ENCODE data around the gene KCNC1.

KCNC1 gene

GRCh38 chr11:17788084-17788483 is 53.5 kb downstream of the KCNC1 start:
- DNase-seq (ENCODE audit: low read depth in 2 of 2), result no peak

DNA sequence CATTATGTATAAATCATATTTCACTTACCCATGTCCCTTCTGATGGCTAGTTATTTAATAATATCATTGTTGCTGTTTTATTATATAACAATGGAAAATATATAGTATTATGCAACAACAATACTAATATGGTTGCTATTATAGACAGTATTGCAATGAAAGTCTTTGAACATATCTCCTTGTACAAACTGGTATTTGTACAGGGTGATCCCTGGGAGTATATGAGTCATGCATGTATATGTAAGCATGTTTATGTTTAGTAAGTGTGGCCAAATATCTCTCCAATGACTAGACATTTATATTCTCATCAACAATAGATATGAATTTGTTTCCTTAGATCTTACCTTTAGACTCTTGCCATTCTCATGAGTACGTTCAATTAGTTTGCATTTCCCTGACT is 55.9 kb downstream of the KCNC1 start:
- DNase-seq (ENCODE audit: low read depth in 2 of 2), result no peak

- no peak for DNase-seq (ENCODE audit: low read depth in 2 of 2)
Observed at GRCh38 chr11:17791144-17791543, 56.6 kb downstream of the KCNC1 start.

DNA sequence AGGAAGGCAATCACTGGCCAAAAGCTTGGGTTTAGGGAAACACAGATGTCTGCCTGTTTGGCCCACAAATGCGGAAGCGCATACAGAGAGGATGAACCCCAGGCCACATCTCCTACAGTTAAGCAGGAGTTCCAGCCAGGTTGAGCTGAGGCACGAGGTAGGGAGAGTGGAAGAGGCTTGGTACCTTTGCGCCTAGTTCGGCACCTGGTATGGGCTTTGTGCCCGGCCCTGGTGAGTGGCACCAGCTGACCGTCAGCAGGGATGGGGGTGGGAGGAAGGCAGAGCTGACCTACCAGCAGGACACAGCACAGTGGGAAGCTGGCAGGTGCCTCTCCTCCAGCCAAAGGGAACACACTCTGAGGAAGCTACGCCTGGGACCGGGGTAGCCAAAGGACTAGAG is 57.6 kb downstream of the KCNC1 start:
- DNase-seq (ENCODE audit: low read depth in 2 of 2), result no peak

DNA sequence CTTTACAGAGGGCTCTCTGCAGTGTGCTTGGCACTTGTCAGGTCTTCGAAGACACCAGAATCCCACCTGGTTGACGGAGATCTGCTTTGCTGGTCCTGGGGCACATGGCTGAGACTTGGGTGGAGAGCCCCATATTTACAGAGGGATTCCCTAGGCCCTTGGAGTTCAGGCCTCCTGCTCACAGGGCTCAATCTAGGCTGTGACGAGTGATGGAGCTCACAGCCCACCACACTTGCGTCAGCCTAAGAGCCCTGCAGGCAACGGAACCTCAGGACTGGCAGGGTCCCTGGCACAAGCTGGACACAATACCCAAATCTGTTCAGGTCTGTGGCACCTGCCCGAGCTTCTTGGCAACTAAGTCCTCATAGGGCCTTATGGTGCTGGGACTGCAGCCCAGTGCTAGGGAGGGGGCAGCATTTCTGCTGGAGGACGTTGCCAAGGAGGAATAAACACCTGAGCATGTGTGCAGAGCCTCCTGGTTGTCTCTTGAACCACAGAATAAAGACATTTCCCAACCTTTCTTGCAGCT is 59.1 kb downstream of the KCNC1 start:
- DNase-seq (ENCODE audit: low read depth in 2 of 2), result no peak

- no peak for DNase-seq (ENCODE audit: low read depth in 2 of 2)
Observed at GRCh38 chr11:17794981-17795380, 60.4 kb downstream of the KCNC1 start.

DNA sequence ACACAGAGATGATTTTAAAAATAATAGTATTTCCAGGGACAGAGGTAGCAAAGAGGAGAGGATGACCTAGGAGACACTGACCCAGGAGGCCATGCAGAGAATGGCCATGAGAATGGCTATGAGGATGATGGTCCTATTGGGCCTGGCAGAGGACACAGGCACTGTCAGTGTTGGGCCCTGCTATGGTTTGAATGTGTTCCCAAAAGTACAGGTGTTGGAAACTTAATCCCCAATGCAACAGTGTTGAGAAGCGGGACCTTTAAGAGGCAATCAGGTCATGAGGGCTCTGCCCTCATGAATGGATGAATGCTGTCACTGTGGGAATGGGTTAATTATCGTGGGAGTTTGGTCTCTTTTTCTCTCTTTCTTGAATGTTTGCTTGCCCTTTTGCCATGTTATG is 61.6 kb downstream of the KCNC1 start:
- no peak for DNase-seq (ENCODE audit: low read depth in 2 of 2)

- no peak for DNase-seq (ENCODE audit: low read depth in 2 of 2)
Observed at GRCh38 chr11:17798253-17798652, 63.7 kb downstream of the KCNC1 start.

GRCh38 chr11:17798716-17799115 is 64.1 kb downstream of the KCNC1 start:
- DNase-seq (ENCODE audit: low read depth in 2 of 2), result no peak

- no peak for DNase-seq (ENCODE audit: low read depth in 2 of 2)
Observed at GRCh38 chr11:17799147-17799546, 64.6 kb downstream of the KCNC1 start.

GRCh38 chr11:17801166-17801565 is 66.6 kb downstream of the KCNC1 start:
- no peak for DNase-seq (ENCODE audit: low read depth in 2 of 2)

DNA sequence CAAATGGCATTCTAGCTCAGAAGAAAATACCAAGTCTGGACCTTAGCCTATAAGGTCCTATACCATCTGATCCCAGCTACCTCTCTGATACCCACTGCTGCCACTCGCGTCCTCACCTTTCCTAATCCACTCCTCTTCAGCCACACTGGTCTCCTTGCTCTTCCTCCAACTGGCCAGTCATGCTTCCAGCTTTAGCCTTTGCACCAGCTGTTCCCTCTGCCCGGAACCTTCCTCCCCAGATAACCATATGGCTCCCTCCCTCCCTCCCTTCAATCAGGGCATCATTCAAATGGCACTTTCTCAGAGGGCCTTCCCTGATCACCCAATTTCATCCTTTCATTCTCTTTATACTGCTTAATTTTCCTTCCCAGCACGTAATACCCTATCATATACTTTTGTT is 67.9 kb downstream of the KCNC1 start:
- no peak for DNase-seq (ENCODE audit: low read depth in 2 of 2)

GRCh38 chr11:17803754-17804334 is 69.3 kb downstream of the KCNC1 start:
- no peak for DNase-seq (ENCODE audit: low read depth in 2 of 2)

DNA sequence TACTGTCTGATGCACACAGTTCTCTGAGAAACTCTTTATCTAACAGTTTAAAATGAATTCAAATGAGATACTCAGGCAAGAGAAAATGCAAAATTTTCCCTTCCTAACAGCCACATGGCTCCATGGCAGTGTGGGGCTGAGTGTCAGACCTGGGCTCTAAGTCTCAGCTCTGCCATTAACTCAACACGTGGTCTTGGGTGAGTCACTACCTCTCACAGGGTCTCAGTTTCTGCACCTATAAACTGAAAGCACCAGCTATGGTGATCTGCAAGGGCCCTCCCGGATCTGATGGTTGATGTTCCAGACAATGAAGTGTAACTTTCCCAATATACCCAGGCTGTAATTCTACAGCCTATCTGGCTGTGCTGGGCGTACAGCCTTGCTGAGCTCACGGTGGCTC is 70.5 kb downstream of the KCNC1 start:
- DNase-seq (ENCODE audit: low read depth in 2 of 2), result no peak

GRCh38 chr11:17805873-17806272 is 71.3 kb downstream of the KCNC1 start:
- no peak for DNase-seq (ENCODE audit: low read depth in 2 of 2)

DNA sequence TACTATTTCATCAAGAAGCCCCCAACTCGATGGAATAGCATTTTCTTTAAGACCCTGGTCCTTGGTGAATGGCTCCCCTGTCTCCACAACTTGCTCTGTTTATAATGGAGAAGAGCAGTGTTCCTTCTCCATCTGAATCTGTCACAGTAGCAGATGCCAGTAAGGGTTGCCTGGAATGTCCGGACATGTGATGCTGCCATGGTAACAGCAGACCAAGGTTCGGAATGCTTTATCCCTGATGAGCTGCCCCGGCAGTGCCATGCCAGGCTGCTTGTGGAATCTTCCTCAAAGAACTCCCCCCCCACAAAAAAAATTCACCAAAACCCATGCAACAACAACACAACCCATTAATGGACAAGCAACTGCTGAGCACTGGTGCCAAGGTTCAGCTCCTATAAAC is 72.5 kb downstream of the KCNC1 start:
- DNase-seq (ENCODE audit: low read depth in 2 of 2), result no peak

DNA sequence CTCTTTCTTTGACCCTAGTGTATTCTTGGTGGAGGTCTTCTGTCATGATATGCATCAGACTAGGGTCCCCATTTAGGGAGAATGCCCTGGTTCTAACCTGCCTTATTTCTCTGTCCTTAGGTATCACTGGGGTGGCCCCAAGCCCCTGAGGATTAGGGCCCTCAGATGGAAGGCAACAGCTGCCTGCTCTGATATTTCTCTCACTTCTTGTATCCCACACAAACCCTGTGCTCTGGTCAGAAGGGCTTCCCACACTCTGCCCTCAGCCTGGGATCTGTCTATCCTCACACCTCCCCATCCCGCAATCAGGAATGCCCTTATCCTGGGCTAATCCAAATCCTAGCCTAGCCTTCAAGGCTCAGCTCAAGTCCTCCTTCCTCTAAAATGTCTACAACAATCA is 75.5 kb downstream of the KCNC1 start:
- DNase-seq (ENCODE audit: low read depth in 2 of 2), result no peak

DNA sequence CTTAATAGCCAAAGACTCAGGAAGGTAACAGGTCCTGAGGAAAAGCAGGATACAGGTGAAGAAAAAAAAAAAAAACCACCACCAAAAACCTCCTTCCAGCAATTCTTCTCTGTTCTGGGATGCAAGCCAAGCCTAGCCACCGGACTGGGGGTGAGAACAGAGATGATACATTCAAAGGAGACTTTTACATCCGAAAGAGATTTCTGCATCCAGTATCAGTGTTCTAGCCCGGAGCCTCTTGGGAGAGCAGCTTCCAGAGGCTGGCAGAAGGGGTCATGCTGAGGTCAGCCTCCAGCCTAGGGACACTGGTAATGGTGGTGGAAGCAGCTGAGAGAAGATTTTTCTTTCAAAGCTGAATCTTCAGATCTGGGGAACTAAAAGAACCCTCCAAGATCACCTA is 76.2 kb downstream of the KCNC1 start:
- no peak for DNase-seq (ENCODE audit: low read depth in 2 of 2)

- DNase-seq (ENCODE audit: low read depth in 2 of 2), result no peak
Observed at GRCh38 chr11:17811352-17811751, 76.8 kb downstream of the KCNC1 start.

GRCh38 chr11:17812091-17812864 is 77.7 kb downstream of the KCNC1 start:
- no peak for DNase-seq (ENCODE audit: low read depth in 2 of 2)

- DNase-seq (ENCODE audit: low read depth in 2 of 2), result no peak
Observed at GRCh38 chr11:17812865-17813187, 78.2 kb downstream of the KCNC1 start.

DNA sequence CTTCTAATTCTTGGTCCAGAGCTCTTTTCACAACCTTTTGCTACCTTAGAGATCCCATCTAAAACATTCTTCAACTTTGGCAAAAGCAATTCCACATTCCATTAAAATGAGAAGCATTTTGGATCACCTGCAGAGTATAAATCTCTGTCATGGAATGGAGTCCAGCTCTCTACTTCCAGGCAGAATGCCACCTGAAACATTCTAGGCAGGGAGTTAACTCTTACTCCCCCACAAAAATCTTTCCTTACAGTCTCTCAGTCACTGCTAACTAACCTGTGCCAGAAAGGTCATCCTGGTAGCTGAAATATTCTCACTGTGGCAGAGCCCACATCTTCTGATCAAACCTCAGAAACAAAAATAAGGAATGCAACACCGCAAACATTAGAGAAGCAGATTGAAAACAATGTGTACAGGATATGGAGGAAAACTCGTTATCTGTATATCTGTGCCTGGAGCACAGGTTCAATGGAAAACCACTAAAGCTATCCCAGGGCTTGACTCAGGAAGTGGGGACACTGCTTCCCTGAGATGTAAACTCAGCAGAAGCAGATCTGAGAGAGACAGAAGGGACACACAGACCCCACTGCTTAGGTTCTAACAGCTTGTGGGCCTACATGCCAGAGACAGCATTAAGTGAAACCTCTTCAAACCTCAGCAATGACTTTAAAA is 78.9 kb downstream of the KCNC1 start:
- no peak for DNase-seq (ENCODE audit: low read depth in 2 of 2)

DNA sequence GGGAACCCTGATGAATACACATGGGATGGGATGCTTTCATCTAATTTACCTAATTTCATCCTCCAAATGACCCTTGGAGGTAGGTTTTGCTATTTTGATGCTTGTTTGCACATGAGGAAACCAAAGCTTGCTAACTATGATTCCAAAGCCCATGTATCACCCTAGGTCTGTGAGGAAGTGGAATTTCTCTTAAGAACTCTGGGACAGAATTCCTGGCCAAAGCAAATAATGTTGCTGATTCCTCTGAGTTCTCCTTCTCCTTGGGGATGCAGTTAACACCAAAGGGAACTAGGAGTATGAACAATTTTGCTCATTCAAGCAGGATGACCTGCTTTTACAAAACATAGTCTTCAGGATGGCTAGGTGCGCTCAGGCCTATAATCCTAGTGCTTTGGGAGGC is 80.0 kb downstream of the KCNC1 start:
- DNase-seq (ENCODE audit: low read depth in 2 of 2), result no peak

Data from activated CD4-positive, alpha-beta T cell treated with anti-CD3 and anti-CD28 coated beads for 24 hours (primary cell).